ENCODE data around the gene PELI1.

DNA sequence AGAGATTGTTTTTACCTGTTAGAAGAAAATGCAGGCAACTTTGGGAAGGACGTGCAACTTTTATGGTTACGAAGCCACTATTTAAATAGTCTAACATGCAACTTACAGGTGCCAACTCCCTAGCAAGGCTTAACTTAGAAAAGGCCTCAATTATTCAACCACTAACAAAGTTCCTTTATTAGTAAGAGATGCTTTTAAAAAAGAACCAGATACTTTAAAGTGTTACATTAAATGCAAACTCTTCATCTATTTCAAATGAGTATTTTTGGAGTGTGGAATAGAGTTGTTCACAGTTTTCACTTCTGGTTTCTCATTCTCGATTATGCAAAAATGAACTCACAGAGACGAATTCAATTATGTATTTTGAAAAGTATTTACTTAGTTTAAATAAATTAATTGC, 51.7 kb downstream of the PELI1 start:
- TF ChIP-seq, protein P1, sequence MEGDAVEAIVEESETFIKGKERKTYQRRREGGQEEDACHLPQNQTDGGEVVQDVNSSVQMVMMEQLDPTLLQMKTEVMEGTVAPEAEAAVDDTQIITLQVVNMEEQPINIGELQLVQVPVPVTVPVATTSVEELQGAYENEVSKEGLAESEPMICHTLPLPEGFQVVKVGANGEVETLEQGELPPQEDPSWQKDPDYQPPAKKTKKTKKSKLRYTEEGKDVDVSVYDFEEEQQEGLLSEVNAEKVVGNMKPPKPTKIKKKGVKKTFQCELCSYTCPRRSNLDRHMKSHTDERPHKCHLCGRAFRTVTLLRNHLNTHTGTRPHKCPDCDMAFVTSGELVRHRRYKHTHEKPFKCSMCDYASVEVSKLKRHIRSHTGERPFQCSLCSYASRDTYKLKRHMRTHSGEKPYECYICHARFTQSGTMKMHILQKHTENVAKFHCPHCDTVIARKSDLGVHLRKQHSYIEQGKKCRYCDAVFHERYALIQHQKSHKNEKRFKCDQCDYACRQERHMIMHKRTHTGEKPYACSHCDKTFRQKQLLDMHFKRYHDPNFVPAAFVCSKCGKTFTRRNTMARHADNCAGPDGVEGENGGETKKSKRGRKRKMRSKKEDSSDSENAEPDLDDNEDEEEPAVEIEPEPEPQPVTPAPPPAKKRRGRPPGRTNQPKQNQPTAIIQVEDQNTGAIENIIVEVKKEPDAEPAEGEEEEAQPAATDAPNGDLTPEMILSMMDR (IDR thresholded peaks at IDR 0.05), result no peak
- TF ChIP-seq POLR2AphosphoS5 (IDR thresholded peaks at IDR 0.05; ENCODE audit: insufficient read depth in 1 of 2, low read depth in 1 of 2), result no peak
- TF ChIP-seq POLR2A (IDR thresholded peaks at IDR 0.05), result no peak

Measured in vagina (tissue), 2 donors.